ENCODE data around the gene RBM22. TPM values are rescaled to one million over a fixed set of nuclear protein-coding genes. Genes with fewer than 3 reads are reported as not detected.

Gene RBM22
- polyA plus RNA-seq, 2 of the 4 experiments (the other 2 are of a cell fraction) = 42.2 to 75.7 TPM

DNA sequence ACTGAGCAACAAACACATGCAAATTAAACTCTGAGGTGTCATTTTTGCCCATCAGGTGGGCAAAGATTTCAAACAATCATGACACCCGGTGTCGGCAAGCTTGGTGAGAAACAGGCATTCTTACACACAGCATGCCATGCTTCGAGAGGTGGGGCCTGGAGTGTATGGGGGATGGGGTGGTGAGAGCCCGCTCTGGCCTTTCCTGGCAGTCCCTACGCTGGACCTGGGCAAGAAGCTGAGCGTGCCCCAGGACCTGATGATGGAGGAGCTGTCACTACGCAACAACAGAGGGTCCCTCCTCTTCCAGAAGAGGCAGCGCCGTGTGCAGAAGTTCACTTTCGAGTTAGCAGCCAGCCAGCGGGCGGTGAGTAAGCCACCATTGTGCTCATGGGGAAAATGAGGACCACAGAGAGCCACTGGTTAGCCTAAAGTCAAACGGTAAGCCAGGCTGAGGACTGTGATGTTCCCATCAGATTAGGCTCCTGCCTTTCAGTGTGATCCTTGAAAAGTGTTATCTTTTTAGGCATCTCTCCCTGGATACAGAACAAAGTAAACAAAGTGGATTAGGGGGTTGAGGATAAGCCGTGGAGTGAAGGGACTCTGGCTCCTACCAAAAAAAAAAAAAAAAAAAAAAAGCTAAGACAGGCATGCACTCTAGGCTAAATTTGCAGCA lies 30.5 kb downstream of the RBM22 start:
- CTCF ChIA-PET = interaction anchor here (1.1 to 6.6 kb wide), 5 partner anchors 9 to 146 kb away, joined by 3 to 30 read pairs (median 4); partner anchors contain the start of gene MYOZ3
- Histone ChIP-seq H3K4me3 (no peak overlapping the region), H3K27ac (no peak overlapping the region), H3K4me1 (0 out of 3 replicates have a peak, but pooled peaks cover 5% of the 10 kb centered on the region), H3K9me3 (no peaks in the 10 kb centered on the region), H3K4me2 (no peak overlapping the region)
- no peak for ATAC-seq
- FAIRE-seq = no peak
- POLR2A ChIA-PET = no interaction called here
- WGBS (ENCODE audit: missing lambda C conversion rate) = 79% methylated on average over 14 of the region's 14 CpGs
- no peak for DNase-seq (ENCODE audit: low read depth in 1 of 2, low spot score in 1 of 2)
- TF ChIP-seq, protein P1, sequence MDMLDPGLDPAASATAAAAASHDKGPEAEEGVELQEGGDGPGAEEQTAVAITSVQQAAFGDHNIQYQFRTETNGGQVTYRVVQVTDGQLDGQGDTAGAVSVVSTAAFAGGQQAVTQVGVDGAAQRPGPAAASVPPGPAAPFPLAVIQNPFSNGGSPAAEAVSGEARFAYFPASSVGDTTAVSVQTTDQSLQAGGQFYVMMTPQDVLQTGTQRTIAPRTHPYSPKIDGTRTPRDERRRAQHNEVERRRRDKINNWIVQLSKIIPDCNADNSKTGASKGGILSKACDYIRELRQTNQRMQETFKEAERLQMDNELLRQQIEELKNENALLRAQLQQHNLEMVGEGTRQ (IDR thresholded peaks at IDR 0.05) = no peak

DNA sequence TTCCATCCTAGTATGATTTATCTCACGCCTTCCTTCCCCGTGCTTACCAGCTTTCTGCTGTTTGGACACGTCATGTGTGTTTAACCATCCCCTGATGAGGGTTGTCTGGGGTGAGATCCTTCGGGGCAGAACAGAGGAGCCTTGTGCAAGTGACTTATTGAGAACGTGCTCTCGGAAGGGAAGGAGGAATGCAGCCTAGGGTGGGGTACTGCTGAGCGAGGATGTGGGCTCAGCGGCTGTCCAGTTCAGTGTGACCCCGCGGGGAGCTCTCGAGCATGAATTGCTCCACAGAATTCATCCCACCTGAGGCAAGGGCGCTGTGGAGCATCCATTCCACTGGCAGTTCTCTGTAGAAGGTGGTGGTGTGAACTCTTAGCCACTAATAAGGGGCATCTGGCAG lies 35.8 kb downstream of the RBM22 start:
- 54% methylated on average over 12 of the region's 12 CpGs for WGBS (ENCODE audit: missing lambda C conversion rate)
- CTCF ChIA-PET = no interaction called here
- no peak overlapping the region for H3K4me2 ChIP-seq
- no peak for FAIRE-seq
- H3K27ac ChIP-seq = no peak overlapping the region
- no peak for DNase-seq (ENCODE audit: low read depth in 1 of 2, low spot score in 1 of 2)
- POLR2A ChIA-PET = no interaction called here
- TF ChIP-seq, protein P2, sequence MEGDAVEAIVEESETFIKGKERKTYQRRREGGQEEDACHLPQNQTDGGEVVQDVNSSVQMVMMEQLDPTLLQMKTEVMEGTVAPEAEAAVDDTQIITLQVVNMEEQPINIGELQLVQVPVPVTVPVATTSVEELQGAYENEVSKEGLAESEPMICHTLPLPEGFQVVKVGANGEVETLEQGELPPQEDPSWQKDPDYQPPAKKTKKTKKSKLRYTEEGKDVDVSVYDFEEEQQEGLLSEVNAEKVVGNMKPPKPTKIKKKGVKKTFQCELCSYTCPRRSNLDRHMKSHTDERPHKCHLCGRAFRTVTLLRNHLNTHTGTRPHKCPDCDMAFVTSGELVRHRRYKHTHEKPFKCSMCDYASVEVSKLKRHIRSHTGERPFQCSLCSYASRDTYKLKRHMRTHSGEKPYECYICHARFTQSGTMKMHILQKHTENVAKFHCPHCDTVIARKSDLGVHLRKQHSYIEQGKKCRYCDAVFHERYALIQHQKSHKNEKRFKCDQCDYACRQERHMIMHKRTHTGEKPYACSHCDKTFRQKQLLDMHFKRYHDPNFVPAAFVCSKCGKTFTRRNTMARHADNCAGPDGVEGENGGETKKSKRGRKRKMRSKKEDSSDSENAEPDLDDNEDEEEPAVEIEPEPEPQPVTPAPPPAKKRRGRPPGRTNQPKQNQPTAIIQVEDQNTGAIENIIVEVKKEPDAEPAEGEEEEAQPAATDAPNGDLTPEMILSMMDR (IDR thresholded peaks at IDR 0.05) = no peak
- TF ChIP-seq, protein P3, sequence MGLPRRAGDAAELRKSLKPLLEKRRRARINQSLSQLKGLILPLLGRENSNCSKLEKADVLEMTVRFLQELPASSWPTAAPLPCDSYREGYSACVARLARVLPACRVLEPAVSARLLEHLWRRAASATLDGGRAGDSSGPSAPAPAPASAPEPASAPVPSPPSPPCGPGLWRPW (IDR thresholded peaks at IDR 0.05) = no peak
- no peaks in the 10 kb centered on the region for H3K4me1 ChIP-seq
- H3K4me3 ChIP-seq = no peak overlapping the region
- no peaks in the 10 kb centered on the region for H3K9me3 ChIP-seq
- no peak for ATAC-seq

DNA sequence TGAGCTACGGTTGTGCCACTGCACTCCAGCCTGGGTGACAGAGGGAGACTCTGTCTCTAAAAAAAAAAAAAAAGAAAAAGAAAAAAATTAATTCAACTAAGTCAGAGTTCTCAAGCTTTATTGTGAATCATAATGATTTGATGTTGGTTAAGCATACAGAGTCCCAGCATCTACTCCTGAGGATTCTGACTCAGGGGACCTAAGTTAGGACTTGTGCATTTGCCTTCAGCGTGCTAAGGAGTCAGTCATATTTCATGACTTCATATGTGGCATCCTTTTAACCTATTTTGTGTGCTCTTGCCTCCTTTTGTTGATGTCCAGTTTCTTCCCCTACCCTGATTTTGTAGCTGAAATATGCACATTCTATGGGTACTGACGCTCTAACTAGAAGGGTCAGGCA lies 36.9 kb downstream of the RBM22 start:
- TF ChIP-seq EP300 (IDR thresholded peaks at IDR 0.05) (no peak), RCOR1 (IDR thresholded peaks at IDR 0.05; ENCODE audit: low read depth, low read length) (no peak), HDAC2 (IDR thresholded peaks at IDR 0.05) (no peak), CBX2 (IDR thresholded peaks at IDR 0.05; ENCODE audit: borderline replicate concordance, low read depth) (no peak), ZNF302 (CRISPR knock-in tag; IDR thresholded peaks at IDR 0.05) (no peak), TFCP2L1 (CRISPR knock-in tag; IDR thresholded peaks at IDR 0.05) (no peak), KDM1A (IDR thresholded peaks at IDR 0.05; ENCODE audit: low read depth) (no peak), PHF8 (IDR thresholded peaks at IDR 0.05; ENCODE audit: borderline replicate concordance, low read depth) (no peak), ZFP36 (IDR thresholded peaks at IDR 0.05; ENCODE audit: borderline replicate concordance, partially characterized antibody) (no peak), MAZ (IDR thresholded peaks at IDR 0.05; ENCODE audit: borderline replicate concordance, low read depth, low read length) (no peak), ZSCAN20 (CRISPR knock-in tag; IDR thresholded peaks at IDR 0.05) (no peak), POLR2A (IDR thresholded peaks at IDR 0.05; ENCODE audit: low read length) (no peak), BHLHE40 (IDR thresholded peaks at IDR 0.05; ENCODE audit: low read depth, low read length) (no peak), RAD21 (conservative IDR thresholded peaks at IDR 0.05 in 1 of 2, IDR thresholded peaks at IDR 0.05 in 1 of 2) (no peak), POLR2AphosphoS2 (conservative IDR thresholded peaks at IDR 0.05; ENCODE audit: low read length) (no peak)
- TF ChIP-seq, protein P4, sequence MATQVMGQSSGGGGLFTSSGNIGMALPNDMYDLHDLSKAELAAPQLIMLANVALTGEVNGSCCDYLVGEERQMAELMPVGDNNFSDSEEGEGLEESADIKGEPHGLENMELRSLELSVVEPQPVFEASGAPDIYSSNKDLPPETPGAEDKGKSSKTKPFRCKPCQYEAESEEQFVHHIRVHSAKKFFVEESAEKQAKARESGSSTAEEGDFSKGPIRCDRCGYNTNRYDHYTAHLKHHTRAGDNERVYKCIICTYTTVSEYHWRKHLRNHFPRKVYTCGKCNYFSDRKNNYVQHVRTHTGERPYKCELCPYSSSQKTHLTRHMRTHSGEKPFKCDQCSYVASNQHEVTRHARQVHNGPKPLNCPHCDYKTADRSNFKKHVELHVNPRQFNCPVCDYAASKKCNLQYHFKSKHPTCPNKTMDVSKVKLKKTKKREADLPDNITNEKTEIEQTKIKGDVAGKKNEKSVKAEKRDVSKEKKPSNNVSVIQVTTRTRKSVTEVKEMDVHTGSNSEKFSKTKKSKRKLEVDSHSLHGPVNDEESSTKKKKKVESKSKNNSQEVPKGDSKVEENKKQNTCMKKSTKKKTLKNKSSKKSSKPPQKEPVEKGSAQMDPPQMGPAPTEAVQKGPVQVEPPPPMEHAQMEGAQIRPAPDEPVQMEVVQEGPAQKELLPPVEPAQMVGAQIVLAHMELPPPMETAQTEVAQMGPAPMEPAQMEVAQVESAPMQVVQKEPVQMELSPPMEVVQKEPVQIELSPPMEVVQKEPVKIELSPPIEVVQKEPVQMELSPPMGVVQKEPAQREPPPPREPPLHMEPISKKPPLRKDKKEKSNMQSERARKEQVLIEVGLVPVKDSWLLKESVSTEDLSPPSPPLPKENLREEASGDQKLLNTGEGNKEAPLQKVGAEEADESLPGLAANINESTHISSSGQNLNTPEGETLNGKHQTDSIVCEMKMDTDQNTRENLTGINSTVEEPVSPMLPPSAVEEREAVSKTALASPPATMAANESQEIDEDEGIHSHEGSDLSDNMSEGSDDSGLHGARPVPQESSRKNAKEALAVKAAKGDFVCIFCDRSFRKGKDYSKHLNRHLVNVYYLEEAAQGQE (IDR thresholded peaks at IDR 0.05) = no peak
- TF ChIP-seq, protein P5, sequence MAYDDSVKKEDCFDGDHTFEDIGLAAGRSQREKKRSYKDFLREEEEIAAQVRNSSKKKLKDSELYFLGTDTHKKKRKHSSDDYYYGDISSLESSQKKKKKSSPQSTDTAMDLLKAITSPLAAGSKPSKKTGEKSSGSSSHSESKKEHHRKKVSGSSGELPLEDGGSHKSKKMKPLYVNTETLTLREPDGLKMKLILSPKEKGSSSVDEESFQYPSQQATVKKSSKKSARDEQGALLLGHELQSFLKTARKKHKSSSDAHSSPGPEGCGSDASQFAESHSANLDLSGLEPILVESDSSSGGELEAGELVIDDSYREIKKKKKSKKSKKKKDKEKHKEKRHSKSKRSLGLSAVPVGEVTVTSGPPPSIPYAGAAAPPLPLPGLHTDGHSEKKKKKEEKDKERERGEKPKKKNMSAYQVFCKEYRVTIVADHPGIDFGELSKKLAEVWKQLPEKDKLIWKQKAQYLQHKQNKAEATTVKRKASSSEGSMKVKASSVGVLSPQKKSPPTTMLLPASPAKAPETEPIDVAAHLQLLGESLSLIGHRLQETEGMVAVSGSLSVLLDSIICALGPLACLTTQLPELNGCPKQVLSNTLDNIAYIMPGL (CRISPR knock-in tag; IDR thresholded peaks at IDR 0.05; ENCODE audit: borderline replicate concordance) = no peak
- TF ChIP-seq, protein P3 (IDR thresholded peaks at IDR 0.05) = no peak
- TF ChIP-seq, protein P6, sequence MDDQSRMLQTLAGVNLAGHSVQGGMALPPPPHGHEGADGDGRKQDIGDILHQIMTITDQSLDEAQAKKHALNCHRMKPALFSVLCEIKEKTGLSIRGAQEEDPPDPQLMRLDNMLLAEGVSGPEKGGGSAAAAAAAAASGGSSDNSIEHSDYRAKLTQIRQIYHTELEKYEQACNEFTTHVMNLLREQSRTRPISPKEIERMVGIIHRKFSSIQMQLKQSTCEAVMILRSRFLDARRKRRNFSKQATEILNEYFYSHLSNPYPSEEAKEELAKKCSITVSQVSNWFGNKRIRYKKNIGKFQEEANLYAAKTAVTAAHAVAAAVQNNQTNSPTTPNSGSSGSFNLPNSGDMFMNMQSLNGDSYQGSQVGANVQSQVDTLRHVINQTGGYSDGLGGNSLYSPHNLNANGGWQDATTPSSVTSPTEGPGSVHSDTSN (IDR thresholded peaks at IDR 0.05) = no peak
- 74% methylated on average over 3 of the region's 3 CpGs for WGBS (ENCODE audit: missing lambda C conversion rate)

More for the DNA sequence above, 36.9 kb downstream of the RBM22 start:
- Histone ChIP-seq H3K27ac (no peak overlapping the region), H3K9me3 (no peaks in the 10 kb centered on the region), H3K4me2 (no peak overlapping the region), H3K4me1 (no peaks in the 10 kb centered on the region), H3K4me3 (no peak overlapping the region)
- DNase-seq (ENCODE audit: low read depth in 1 of 2, low spot score in 1 of 2) = no peak
- FAIRE-seq = no peak
- ChIA-PET POLR2A (interaction anchor here (0.8 kb wide), 1 partner anchor 37 kb away, joined by 3 read pairs; the partner anchor contains the start of gene RBM22), CTCF (interaction anchor here (0.8 to 3.5 kb wide), 3 partner anchors 10 to 103 kb away, joined by 3 to 26 read pairs (median 6); no protein-coding TSS in a partner anchor)
- no peak for ATAC-seq
